Skeletal muscle satellite cell (primary cell): ENCODE results near the gene GRID1.

Experiments used
- H3K27me3 ChIP-seq: 2 replicates; pipeline ENCODE4 v1.7.0; 2013; ENCODE audit warnings: low read length; ENCODE audit not compliant: control insufficient read depth, insufficient read depth
- H3K36me3 ChIP-seq: 2 replicates; pipeline ENCODE4 v1.7.0; 2013; ENCODE audit warnings: mild to moderate bottlenecking, control low read depth, low read length; ENCODE audit not compliant: insufficient read depth
- H3K4me1 ChIP-seq: 2 replicates; pipeline ENCODE4 v1.7.0; 2013; ENCODE audit warnings: low read length; ENCODE audit not compliant: control insufficient read depth, insufficient read depth
- H3K4me2 ChIP-seq: 2 replicates; pipeline ENCODE4 v1.7.0; 2013; ENCODE audit warnings: mild to moderate bottlenecking, low read length
- H3K4me3 ChIP-seq: 2 replicates; pipeline ENCODE4 v1.7.0; 2013; ENCODE audit warnings: low read length
- H3K9ac ChIP-seq: 2 replicates; pipeline ENCODE4 v1.7.0; 2013; ENCODE audit warnings: mild to moderate bottlenecking, low read depth, low read length, moderate library complexity
- H3K9me3 ChIP-seq: replicated peaks from 2 replicates; pipeline ENCODE4 v1.7.0; 2013; ENCODE audit warnings: mild to moderate bottlenecking, control low read depth, low read length

The GRID1 gene

GRCh38 chr10:85666987-85667386, 699.6 kb downstream of the GRID1 start:
- H3K9me3 ChIP-seq: peaks cover 4% of the 10 kb centered on the region
- no peaks in the 10 kb centered on the region for H3K4me1 ChIP-seq

GRCh38 chr10:85666102-85666501, 700.5 kb downstream of the GRID1 start:
- Histone ChIP-seq H3K4me1 (no peaks in the 10 kb centered on the region), H3K9me3 (peaks cover 4% of the 10 kb centered on the region), H3K9ac (no peak overlapping the region), H3K4me3 (no peak overlapping the region), H3K36me3 (no peaks in the 10 kb centered on the region), H3K27me3 (no peaks in the 10 kb centered on the region), H3K4me2 (no peak overlapping the region)

More at GRCh38 chr10:85666987-85667386, 699.6 kb downstream of the GRID1 start:
- Histone ChIP-seq H3K9ac (no peak overlapping the region), H3K27me3 (no peaks in the 10 kb centered on the region), H3K4me3 (no peak overlapping the region), H3K36me3 (no peaks in the 10 kb centered on the region), H3K4me2 (no peak overlapping the region)

GRCh38 chr10:85665681-85666080, 700.9 kb downstream of the GRID1 start:
- H3K36me3 ChIP-seq: no peaks in the 10 kb centered on the region
- H3K9ac ChIP-seq: no peak overlapping the region
- no peaks in the 10 kb centered on the region for H3K27me3 ChIP-seq
- H3K4me1 ChIP-seq: no peaks in the 10 kb centered on the region
- no peak overlapping the region for H3K4me2 ChIP-seq
- H3K9me3 ChIP-seq: peaks cover 4% of the 10 kb centered on the region
- H3K4me3 ChIP-seq: no peak overlapping the region

GRCh38 chr10:85665078-85665477, 701.5 kb downstream of the GRID1 start:
- H3K4me3 ChIP-seq: no peak overlapping the region
- no peaks in the 10 kb centered on the region for H3K4me1 ChIP-seq
- peaks cover 4% of the 10 kb centered on the region for H3K9me3 ChIP-seq
- no peaks in the 10 kb centered on the region for H3K27me3 ChIP-seq
- H3K9ac ChIP-seq: no peak overlapping the region
- no peaks in the 10 kb centered on the region for H3K36me3 ChIP-seq
- no peak overlapping the region for H3K4me2 ChIP-seq

- Histone ChIP-seq H3K4me3 (no peak overlapping the region), H3K4me1 (no peaks in the 10 kb centered on the region), H3K27me3 (no peaks in the 10 kb centered on the region), H3K9me3 (no peaks in the 10 kb centered on the region), H3K9ac (no peak overlapping the region), H3K4me2 (no peak overlapping the region), H3K36me3 (no peaks in the 10 kb centered on the region)
These were observed 705.5 kb downstream of the GRID1 start for GRCh38 chr10:85661123-85661522.

- Histone ChIP-seq H3K4me3 (no peak overlapping the region), H3K36me3 (no peaks in the 10 kb centered on the region), H3K4me2 (no peak overlapping the region), H3K27me3 (no peaks in the 10 kb centered on the region), H3K9me3 (no peaks in the 10 kb centered on the region), H3K9ac (no peak overlapping the region), H3K4me1 (no peaks in the 10 kb centered on the region)
These were observed 707.3 kb downstream of the GRID1 start for GRCh38 chr10:85659331-85659730.

- no peaks in the 10 kb centered on the region for H3K27me3 ChIP-seq
- no peaks in the 10 kb centered on the region for H3K4me1 ChIP-seq
- no peak overlapping the region for H3K4me3 ChIP-seq
- no peaks in the 10 kb centered on the region for H3K9me3 ChIP-seq
- no peaks in the 10 kb centered on the region for H3K36me3 ChIP-seq
- no peak overlapping the region for H3K4me2 ChIP-seq
- H3K9ac ChIP-seq: no peak overlapping the region
These were observed 708.1 kb downstream of the GRID1 start for GRCh38 chr10:85658518-85658917.

GRCh38 chr10:85657476-85658113, 709.0 kb downstream of the GRID1 start:
- Histone ChIP-seq H3K9ac (no peak overlapping the region), H3K4me3 (no peak overlapping the region), H3K36me3 (no peaks in the 10 kb centered on the region), H3K9me3 (no peaks in the 10 kb centered on the region), H3K4me1 (no peaks in the 10 kb centered on the region), H3K27me3 (no peaks in the 10 kb centered on the region), H3K4me2 (no peak overlapping the region)

- Histone ChIP-seq H3K4me1 (no peaks in the 10 kb centered on the region), H3K4me3 (no peak overlapping the region), H3K9ac (no peak overlapping the region), H3K4me2 (no peak overlapping the region), H3K36me3 (no peaks in the 10 kb centered on the region), H3K27me3 (no peaks in the 10 kb centered on the region), H3K9me3 (no peaks in the 10 kb centered on the region)
These were observed 711.2 kb downstream of the GRID1 start for GRCh38 chr10:85655411-85655810.

GRCh38 chr10:85651497-85651882, 715.1 kb downstream of the GRID1 start:
- Histone ChIP-seq H3K27me3 (no peaks in the 10 kb centered on the region), H3K4me1 (no peaks in the 10 kb centered on the region), H3K4me2 (no peak overlapping the region), H3K4me3 (no peak overlapping the region), H3K36me3 (no peaks in the 10 kb centered on the region), H3K9ac (no peak overlapping the region), H3K9me3 (peaks cover 3% of the 10 kb centered on the region)

GRCh38 chr10:85650791-85651496, 715.7 kb downstream of the GRID1 start:
- H3K4me3 ChIP-seq: no peak overlapping the region
- no peaks in the 10 kb centered on the region for H3K36me3 ChIP-seq
- H3K9ac ChIP-seq: no peak overlapping the region
- H3K9me3 ChIP-seq: peaks cover 3% of the 10 kb centered on the region
- no peak overlapping the region for H3K4me2 ChIP-seq
- no peaks in the 10 kb centered on the region for H3K4me1 ChIP-seq
- H3K27me3 ChIP-seq: no peaks in the 10 kb centered on the region

GRCh38 chr10:85649461-85649860, 717.1 kb downstream of the GRID1 start:
- Histone ChIP-seq H3K9me3 (peaks cover 3% of the 10 kb centered on the region), H3K9ac (no peak overlapping the region), H3K4me2 (no peak overlapping the region), H3K4me1 (no peaks in the 10 kb centered on the region), H3K36me3 (no peaks in the 10 kb centered on the region), H3K4me3 (no peak overlapping the region), H3K27me3 (no peaks in the 10 kb centered on the region)
